Measurements from ENCODE around the gene YBX1.

DNA sequence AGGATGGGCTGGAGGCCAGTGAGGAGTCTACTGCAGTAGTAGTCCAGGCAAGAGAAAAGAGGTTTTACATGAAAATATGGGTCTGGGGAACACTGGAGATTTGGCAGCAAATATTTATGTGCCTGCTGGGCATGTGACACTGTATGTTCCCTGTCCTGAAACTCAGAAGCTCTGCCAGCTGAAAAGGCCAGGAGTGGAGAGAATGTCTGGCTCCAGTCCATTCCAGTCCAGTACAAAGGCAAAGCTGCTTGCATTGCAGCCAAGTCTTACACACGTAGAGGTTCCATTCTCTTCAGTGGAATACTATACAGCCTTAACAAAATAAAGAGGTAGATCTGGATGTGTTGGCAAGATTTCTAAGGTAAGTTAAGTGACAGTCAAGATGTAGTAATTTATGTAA, 7.5 kb upstream of the YBX1 start:
- TF ChIP-seq YY1 (IDR thresholded peaks at IDR 0.05) = no peak
- TF ChIP-seq CTCF (IDR thresholded peaks at IDR 0.05; ENCODE audit: low read depth, low read length, missing input control) = no peak
- no peak for TF ChIP-seq JUND (IDR thresholded peaks at IDR 0.05)
- no peak for TF ChIP-seq RAD21 (IDR thresholded peaks at IDR 0.05)
- TF ChIP-seq, protein P1, sequence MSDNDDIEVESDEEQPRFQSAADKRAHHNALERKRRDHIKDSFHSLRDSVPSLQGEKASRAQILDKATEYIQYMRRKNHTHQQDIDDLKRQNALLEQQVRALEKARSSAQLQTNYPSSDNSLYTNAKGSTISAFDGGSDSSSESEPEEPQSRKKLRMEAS (IDR thresholded peaks at IDR 0.05) = no peak
- no peak for TF ChIP-seq GABPA (IDR thresholded peaks at IDR 0.05 in 1 of 2, conservative IDR thresholded peaks at IDR 0.05 in 1 of 2)
- TF ChIP-seq FOXA1 (IDR thresholded peaks at IDR 0.05) = no peak
- no peak for TF ChIP-seq EGR1 (IDR thresholded peaks at IDR 0.05; ENCODE audit: low read depth in 2 of 2)
- TF ChIP-seq, protein P2, sequence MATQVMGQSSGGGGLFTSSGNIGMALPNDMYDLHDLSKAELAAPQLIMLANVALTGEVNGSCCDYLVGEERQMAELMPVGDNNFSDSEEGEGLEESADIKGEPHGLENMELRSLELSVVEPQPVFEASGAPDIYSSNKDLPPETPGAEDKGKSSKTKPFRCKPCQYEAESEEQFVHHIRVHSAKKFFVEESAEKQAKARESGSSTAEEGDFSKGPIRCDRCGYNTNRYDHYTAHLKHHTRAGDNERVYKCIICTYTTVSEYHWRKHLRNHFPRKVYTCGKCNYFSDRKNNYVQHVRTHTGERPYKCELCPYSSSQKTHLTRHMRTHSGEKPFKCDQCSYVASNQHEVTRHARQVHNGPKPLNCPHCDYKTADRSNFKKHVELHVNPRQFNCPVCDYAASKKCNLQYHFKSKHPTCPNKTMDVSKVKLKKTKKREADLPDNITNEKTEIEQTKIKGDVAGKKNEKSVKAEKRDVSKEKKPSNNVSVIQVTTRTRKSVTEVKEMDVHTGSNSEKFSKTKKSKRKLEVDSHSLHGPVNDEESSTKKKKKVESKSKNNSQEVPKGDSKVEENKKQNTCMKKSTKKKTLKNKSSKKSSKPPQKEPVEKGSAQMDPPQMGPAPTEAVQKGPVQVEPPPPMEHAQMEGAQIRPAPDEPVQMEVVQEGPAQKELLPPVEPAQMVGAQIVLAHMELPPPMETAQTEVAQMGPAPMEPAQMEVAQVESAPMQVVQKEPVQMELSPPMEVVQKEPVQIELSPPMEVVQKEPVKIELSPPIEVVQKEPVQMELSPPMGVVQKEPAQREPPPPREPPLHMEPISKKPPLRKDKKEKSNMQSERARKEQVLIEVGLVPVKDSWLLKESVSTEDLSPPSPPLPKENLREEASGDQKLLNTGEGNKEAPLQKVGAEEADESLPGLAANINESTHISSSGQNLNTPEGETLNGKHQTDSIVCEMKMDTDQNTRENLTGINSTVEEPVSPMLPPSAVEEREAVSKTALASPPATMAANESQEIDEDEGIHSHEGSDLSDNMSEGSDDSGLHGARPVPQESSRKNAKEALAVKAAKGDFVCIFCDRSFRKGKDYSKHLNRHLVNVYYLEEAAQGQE (IDR thresholded peaks at IDR 0.05) = no peak
- no peak for TF ChIP-seq HNF4G (IDR thresholded peaks at IDR 0.05)

Data from liver (tissue), 3 donors.